Anterior cingulate cortex (tissue), 58 donors: Measurements from ENCODE around the gene TRPC4AP.

Experiments
- DNase-seq, 58 donors: peaks; one replicate each; lab custom pipeline; 2025; lab: John Stamatoyannopoulos, UW

TRPC4AP gene

DNA sequence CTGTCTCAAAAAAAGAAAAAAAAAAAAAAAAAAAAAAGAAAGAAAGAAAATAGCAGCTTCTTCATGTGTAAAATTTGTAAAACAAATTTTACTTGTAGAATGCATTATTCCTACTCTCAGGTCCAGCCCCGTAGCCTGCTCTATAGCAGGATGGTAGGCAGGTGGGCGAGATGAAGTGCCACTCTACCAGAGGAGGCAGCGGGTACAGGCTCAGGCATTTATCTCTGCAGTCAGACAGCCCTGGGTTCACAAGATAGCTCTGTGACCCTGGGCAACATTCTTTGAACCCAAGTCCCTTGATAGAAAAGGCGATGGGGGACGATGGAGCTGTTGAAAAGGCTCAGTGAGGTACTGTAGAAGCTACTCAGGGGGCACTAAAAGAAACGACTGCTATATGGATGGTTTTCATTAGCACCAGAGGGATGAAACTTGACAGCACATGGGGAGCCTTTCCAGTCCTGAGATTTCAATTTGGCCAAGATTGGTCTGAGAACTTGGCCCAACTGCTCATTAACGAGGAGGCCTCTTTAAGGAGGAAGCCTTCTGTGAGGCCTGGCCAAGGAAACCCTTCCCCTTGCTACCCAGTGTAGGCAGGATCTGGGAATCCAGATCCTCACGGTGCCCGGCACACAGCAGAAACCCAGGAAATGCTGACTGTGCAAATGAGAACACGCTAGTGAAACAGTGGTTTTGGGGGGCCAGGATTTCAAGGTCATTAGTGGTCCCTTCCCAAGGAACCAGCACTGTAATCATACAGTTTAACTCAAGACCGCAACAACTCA, 73.8 kb downstream of the TRPC4AP start:
- no peak for DNase-seq

DNA sequence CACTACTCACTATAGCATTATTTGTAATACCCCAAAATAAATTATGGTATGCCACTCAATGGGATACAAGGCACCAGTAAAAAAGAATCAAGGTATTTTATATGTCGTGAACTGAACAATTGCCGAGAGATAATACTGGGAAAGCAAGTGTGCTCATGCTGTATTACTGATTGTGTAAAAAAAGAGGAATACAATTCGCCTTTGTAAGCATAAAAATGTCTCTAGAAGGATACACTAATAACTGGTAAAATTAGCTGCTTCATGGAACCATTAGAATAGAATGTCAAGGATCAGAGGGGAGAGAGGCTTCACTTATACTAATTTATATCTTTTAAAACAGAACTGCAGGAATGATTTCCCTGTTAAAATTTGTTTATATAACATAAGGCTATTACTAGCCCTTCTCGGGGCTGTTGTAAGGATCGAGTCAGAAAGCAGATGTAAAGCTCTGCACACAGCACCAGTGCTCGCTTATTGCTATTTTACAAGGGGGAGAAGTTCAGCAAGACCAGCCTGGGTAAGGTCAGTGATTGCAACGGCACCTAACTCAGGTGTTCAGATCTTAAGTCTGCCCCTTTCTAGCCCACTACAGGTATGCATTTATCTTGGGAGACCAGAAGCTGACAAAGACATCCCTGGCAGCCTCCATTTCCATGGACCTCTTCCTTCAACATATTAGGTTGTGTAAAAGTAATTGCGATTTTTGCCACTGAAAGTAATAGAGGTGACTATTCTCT, 75.3 kb downstream of the TRPC4AP start:
- no peak for DNase-seq

DNA sequence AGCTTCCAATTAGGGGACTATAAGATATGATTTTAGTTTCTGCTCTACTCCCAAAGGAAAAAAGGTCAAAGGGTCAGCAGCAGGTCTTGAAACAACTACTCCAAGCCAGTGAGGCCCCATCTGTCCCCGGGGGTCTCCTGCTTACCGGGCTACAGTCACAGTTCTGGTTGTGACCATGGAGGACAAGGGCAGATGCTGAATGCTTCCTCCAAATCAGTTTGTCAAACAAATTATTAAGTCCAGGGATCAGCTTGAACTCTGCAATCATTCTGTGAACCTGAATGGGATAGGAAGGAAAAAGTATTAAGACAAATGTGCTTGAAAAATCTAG, 76.8 kb downstream of the TRPC4AP start:
- DNase-seq, result no peak

DNA sequence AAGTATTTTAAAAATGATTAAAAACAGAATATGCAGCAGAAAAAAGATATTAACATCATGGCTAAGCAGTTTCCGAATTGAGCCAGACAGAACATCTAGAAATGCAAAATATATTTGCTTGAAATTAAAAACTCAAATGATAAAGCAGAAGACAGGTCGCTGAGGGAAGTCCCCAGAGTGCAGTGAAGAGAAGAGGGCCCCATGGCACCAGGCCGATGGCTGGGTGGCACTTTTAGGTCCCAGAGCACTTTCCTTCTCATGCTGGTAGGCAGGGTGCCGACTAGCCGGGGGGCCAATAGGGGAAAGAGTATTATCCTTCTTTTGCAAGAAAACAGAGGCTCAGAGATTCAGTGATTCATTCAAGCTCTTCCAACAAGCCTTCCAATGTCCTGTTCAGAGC, 78.1 kb downstream of the TRPC4AP start:
- DNase-seq, result no peak

DNA sequence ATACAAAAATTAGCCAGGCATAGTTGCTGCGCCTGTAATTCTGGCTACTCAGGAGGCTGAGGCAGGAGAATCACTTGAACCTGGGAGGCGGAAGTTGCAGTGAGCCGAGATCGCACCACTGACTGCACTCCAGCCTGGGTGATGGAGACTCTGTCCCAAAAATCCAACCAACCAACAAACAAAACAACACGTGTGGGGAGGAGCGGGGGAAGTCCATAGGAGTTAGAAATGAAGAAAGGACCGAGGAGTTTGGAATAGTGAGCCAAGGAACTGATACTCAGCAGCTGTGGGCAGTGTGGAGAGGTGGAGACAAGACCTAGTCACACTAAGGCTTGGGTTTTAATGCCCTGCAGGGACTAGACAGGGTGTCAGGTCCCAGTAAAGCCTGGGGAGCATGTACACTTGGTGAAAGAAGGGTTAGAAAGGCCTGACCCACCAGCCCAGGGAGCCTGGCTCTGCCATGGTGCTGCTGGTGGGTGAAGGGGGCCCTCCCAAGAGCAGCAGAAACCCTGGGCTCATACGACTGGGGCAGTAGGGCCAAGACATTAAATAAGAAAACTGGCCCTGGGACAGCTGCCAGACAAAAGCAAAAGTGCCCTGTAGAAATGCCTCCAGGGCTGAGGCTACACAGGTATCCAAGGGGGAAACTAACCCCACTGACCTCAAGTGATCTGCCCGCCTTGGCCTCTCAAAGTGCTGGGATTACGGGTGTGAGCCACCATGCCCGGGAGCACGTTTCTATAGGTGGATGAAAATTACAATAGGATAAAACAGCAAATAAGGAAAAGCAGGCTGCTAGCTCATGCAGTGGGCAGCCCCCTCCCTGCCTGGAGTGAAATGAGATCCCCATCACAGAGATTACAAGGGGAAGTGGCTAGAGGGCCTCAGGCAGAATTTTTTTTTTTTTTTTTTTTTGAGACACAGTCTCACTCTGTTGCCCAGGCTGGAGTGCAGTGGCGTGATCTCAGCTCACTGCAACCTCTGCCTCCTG, 78.9 kb downstream of the TRPC4AP start:
- DNase-seq, result no peak

DNA sequence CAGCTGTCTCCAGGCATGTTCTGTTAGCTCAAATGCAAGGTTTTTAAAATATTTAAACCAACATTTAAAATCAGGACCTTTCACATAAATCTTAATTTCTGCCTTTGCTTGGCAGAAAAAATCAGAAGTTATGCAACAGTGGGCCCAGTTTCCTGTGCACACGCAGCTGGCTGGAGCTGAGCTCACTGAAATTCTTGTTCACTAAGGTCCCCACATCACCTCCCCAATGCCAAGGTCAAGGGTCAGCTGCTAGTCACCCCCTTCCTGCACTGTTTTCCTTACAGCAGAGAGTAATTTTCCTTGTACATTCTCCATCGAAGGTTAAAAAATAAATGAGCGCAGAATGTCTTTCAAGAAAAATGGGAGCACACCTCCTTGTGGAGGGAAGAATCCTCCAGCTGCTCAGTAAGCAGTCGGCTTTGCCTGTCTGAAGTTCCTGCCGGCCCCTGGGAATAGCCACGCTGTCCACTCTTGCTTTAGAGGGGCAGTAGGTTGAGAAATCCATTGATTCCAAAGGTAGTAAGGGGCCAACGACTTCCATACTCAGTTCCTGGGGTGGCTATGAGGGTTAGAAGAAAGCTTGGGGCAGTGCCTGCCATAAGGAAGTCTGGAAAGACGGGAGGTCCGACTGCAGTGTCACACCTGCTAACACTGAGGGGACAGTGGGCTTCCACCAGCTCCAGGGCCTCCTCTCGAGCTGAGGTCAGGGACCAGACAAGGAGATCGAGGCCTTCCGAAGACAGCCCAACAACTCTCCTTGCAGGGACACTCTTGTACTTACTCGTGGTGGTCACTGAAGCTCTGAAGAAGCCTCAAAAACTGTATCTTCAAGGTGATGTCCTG, 80.2 kb downstream of the TRPC4AP start:
- no peak for DNase-seq

DNA sequence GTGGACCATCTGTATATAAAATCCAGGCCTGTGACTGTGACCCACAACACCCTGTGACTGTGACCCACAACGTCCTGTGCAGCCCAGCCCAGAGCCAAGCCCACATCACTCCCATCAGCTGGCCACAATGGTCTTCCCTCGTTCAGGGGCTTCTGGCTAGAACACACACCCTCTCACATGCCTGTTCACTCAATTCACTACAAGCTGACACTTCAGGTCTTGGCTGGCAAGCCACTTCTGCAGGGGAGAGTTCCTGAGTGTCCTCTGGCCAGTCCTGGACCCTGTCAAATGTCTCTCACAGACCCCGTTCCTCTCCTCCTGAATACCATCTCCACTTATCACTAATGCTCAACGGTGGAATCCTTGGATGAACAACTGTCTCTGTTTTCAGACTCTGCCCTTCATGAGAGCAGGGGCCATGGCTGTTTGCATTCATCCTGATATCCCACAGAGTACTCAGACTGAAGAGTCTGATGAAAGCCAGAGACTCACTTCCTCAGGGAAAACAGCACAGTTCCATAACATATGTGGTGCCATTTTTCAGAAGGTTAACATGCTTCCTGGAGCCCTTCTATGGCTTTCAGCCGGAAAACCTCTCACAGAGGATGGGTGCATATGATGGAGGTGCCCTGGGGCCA, 80.9 kb downstream of the TRPC4AP start:
- no peak for DNase-seq

DNA sequence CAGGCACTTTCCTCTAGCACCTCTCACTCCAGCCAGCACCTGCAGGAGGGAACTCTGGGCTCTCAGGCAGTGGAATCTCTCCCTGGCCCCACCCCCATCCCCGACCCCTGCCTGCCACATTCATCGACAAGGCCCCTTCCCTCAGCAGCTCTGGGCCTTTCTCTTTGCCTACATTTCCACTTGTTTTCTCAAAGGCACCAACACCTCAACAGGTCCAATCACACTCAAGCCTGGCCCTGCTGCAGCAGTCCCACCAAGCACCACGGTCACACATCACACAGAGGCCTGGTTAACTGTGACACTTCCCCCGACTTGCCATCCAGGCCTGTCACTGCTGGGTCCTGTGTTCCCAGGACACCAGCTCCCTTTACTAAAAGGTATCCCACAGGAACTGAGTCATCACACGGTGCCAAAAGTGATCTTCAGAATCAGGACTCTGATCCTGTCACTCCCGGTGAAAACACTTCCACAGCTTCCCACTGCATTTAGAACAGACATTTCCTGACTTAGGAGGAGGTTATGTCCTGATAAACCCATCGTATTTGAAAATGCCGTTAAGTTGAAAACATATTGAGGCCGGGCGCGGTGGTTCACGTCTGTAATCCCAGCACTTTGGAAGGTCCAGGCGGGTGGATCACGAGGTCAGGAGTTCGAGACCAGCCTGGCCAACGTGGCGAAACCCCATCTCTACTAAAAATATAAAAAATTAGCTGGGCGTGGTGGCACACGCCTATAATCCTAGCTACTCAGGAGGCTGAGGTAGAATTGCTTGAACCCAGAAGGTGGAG, 82.0 kb downstream of the TRPC4AP start:
- DNase-seq, result no peak

DNA sequence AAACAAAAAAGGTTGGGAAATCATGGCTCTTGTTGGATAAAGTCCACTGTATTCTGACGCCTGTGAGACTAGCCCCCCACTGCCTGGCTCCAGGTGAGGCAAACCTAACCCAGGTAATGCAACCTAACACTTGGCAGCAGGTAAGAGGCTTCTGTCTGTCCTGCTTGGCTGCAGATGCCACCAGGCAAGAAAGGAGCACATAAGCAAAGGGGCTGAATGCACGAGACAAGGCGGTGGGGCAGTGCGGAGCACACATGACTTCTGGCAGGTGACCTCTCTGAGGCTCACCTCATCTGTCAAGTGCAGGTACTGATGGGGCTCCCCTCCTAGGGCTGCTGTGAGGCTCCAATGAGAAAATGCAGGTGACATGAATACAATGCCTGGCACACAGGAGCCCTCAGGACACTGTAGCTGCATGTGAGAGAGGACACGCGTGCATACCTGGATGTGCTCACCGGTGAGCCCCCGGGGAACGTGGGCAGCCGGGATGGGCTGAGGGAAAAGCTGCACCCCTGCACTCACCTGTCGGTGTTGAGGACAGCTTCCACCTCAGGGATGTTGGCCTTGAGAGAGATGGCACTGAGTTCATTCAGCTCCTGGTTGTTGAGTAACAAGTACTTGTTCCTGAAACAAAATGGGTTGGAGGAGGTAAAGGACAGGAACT, 82.8 kb downstream of the TRPC4AP start:
- DNase-seq, result no peak

DNA sequence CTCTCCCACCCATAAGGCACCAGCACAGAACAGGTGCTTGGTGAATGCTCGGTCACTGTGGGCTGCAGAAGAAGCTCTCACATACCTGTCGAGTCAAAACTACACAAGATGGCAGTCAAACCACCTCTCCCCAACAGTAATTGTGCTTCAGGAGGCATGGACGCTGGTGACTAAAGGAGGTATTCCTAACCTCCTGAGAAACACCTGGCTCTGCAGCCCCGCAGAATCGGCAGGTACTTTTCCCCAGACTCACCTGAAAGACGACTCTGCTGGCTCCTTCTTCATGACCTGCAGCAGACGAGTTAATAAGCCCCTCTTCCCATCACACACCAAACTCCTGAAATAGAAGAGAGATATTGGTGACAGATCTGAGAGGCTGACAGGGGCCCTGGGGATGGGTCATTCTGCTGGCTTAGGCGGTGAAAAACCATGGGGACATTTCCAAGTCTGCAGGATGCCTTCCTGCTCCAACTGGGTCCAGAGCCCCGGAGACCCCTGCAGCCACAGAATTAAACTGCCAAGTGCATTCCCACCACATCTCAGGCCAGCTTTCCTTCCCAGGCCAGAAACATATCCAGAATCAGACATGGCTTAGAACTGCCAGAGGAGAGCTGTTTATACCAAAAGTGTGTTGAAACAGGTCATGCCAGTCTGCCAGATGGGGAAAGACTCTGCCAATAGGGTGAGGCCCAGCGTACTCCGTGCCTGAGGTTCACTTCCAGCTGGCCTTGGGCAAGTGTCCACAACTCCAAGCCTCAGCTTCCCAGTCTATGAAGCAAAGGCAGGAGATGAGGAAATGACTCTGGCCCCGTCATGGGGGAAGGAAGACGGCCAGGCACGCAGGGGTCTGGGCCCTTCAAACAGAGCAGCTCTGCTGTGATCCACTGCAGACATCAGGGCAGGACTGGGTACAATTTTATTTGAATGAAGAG, 83.9 kb downstream of the TRPC4AP start:
- DNase-seq, result peak in 2 of 58 donors; percentile 65 to 72

DNA sequence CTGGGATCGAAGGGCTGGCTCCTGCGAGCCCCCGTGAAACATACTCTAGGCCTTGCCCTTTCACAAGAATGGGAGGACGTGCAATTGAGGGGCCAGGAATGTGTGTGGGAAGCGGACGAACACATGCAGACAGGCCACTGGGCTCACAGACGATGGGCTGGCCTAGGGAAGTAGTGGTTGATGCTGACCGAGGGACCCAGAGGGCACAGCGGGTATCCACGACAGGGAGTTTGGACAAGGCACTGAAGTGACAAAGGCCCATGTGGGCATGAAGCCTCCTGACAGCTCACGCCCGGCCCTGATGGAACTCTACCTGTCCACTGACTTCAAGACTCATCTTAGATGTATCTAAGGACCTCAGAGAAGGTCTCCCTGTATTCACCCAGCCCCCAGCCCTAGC, 84.7 kb downstream of the TRPC4AP start:
- DNase-seq, result no peak

DNA sequence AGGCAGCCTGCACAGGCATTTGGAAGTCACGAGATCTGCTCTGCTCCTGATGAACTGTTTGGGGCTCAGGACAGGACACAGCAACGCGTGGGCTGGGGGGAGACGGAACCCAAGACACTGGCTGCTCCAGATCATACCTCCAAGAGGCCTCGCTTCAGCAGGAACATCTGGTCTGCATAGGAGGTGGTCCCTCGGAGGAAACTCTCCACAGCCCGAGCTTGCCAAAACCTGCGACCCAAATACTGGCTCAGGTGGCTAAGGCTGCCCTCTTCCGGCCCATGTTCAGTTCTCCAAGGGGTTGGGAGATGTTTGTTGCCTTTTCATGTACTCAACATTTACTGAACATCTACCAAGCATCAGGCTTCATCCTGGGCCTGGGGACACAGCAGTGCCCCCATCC, 85.2 kb downstream of the TRPC4AP start:
- no peak for DNase-seq

DNA sequence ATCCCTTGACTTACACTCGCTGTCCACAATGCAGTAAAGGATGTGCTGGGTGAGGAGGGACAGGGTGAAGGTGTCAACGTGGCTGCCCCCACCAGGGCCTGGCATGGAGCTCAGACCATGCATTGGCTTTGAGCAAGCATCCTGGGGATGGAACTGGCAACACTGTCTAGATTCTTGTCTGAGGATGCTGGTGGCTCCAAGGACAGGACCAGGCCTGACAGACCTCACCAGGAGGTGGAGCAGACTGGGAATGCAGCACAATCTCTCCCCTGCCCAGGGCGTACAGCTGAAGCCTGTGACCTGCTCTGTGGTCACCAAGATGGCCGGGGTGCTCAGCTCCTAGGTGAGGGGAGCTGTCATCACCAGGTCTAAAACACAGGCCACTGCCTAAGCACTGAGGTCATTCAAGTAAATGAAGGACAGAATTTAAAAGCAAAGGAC, 86.1 kb downstream of the TRPC4AP start:
- no peak for DNase-seq

DNA sequence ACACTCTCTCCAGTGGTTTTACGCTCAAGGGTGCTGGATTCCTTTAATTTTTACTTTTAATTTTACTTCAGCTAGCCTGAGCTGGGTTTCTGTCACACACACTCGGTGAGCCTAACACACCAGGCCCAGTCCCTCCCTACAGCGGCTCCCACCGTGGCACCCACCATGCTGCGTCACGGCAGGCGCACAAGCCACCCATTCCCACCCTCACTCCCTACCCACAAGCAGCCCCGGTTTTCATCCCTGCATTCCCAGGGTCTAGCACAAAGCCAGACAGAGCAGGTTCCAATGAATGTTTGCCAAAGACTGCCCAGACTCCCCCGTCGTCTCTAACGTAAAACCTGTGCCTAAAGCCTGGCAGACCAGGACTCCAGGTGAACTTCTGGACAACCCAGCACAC, 86.6 kb downstream of the TRPC4AP start:
- no peak for DNase-seq

DNA sequence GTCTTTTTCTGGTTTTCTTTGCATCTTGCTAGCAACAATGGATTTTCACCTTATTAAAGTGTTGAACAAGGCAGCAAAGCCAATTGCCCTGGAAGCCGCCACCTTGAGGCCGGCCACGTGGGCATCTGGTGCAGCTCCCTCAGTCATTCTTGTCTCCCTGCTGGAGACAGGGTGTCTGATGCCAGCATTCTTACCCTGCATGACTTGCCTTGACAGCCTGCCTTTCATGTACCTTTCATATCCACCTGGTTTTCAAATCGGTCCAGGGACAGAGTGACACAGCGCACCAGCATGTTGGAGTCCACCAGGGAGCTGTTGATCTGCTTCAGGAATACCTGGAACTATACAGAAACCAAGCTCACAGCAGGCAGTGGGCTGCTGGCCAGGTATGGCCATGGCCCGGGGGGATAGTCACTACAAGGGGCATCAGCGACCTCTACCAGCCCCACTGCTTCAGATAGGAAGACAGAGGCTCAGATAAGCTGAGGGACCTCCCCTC, 87.1 kb downstream of the TRPC4AP start:
- no peak for DNase-seq

DNA sequence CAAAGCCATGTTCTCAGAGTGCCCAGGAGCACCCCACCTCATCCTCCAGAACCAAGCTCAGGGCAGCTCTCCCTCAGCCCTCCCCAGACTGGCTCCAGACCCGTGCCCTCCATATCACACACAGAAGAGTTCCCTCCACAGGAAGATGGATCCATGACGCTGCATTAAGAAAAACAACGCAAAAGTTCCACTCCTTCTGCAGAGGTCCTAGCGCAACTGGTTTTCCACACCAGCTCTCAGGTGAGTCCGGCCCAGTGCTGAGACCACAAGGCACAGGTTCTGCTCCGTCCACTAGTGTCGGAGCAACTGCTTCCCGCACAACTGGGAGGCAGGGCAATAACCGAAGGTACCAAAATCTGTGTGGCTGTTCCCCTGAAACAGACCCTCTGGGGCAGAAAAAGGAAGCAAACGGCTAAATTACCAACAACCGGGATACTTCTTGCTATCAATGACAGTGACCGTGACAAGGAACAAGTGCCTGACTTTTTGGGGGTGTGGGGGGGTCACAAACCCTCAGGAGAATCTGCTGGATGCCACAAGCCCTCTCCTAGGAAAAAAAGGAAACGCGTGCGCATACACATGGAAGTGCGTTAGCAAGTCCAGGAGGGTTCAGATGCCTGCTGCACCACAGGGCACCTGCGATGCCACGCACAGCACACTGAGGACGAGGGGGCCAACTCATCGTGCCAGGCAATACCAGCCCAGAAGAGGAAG, 87.7 kb downstream of the TRPC4AP start:
- DNase-seq, result no peak
